ENCODE results near the gene RAB26. TPM values are rescaled to one million over a fixed set of nuclear protein-coding genes. Genes with fewer than 3 reads are reported as not detected.

Gene RAB26
- polyA plus RNA-seq, 1 donor, result 2.1 TPM

GRCh38 chr16:2159175-2159838 lies 10.9 kb downstream of the RAB26 start:
- DNase-seq, result no peak

- no peak for DNase-seq
These were observed 12.6 kb downstream of the RAB26 start for GRCh38 chr16:2160915-2161551.

GRCh38 chr16:2161911-2162310 lies 13.5 kb downstream of the RAB26 start:
- DNase-seq, result no peak

GRCh38 chr16:2162676-2163118 lies 14.3 kb downstream of the RAB26 start:
- DNase-seq, result no peak

DNA sequence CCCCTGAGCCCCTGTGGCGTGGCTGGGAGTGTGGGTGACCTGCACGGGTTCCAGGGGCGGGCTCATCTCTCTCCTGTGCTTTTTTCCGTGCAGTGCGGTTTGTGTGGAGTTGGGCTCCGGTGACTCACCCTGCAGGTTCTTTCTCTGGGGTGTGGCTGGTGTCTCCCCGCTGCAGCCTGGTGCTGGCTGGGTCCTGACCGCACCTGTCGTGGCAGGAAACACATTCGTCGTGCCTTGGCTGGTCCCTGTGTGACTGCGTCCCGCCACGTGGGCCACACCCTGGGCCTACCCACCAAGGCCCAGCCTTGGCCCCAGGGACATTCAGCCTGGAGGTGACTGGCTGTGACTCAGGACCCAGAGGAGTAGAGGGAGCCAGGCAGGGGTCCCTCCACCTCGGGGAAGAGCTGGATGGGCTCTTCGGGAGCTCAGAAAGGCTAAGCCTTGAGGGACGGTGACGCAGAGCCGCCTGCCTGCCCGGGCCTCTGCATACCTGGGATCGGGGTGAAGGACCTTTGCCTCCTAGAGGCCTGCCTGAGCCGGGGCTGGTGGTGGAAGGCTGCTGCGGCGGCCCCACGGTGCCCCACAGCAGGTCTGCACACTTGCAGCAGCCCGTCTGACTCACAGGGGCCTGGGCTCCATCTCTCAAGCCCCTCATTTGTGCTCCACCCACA lies 14.9 kb downstream of the RAB26 start:
- DNase-seq, result no peak

DNA sequence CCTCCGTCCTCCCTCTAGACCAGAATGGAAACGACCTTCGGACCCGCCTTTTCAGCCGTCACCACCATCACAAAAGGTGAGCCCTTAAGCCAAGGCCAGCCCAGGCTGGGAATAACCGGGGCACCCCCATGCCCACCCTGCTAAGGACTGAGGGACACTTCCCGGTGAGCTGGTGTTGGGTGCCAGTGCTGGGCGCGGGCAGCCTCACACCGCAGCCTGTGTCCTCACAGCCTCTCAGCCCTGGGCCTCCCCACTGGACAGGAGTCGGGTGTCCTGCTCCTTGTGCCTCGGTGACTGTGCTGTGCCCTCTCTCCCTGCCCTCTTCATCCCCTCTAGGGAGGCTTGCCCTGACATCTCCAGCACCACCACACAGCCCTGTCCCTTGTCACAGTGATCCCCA lies 17.4 kb downstream of the RAB26 start:
- DNase-seq, result no peak

- no peak for DNase-seq
These were observed 18.0 kb downstream of the RAB26 start for GRCh38 chr16:2166263-2167067.

DNA sequence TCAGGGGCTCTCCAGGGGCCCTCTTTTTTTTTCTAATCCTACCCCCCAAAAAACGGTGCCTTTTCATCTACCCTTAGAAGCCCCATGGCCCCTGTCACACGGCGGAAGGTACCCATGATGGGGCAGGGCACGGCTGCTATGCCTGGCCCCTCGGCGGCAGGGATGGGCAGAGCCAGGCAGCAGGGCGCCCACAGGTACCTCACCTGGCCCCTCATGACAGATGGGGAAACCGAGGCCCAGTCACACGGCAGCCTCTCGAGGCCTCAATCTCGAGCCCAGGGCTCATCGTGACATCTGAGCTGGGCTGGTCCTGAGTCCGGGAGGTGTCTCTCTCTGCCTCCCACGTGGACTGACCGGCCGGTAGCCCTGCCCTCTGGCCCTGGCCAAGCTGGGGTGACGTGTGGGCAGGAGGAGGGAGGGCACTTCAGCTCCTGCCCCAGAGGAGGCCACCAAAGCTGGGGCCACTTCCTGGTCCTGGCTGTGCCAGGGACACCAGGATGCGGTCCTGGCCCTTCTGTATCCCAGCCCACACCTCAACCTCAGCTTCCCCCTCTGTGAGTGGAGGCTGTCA lies 18.7 kb downstream of the RAB26 start:
- DNase-seq, result no peak

DNA sequence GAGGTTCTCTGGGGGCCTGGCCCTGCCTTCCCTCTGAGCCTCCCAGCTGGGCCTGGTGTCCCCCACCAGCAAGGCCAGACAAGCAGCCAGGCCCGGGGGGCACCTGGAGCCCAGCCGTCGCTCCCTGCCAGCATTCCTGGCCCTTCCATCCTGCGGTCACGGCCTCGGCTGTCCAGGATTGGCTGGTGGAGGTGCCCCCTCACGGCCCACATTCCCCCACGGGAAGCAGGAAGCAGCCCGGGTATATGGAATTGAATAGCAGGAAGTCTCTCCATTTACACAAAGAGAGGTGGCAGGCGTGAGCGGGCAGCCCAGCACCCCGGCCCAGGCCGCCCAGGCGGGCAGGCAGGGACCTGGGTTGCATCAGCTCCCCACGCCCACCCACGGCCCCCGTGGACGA lies 21.7 kb downstream of the RAB26 start:
- DNase-seq, result no peak

GRCh38 chr16:2170587-2171435 lies 22.4 kb downstream of the RAB26 start:
- no peak for DNase-seq

DNA sequence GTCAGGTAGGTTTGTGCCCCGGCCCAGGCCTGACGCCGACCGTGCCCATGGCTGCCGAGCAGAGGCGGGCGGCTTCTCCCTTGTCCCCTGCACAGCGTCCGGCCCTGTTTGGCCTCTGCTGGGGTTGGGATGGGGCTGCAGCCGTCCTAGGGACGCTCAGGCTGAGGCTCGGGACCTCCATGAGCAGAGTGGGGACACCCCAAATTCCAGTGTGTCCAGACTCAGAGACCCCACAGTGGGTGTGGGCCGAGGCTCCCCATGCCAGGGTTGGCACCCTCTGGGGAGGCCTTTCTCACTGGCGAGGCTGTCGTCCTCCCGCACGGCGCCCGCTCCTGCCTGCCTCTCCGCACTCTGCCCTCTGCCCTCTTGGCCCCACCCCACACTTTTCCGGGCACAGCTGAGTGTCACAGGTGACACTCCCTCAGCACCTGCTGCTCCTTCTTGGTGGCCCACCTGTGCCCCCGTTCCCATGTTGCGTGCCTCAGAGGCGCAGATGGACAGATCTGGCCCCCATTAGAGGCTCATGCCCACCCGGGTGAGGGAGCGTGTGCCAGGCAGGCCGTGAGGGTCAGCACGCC lies 23.3 kb downstream of the RAB26 start:
- DNase-seq, result no peak

- DNase-seq, result no peak
These were observed 24.4 kb downstream of the RAB26 start for GRCh38 chr16:2172688-2173335.

DNA sequence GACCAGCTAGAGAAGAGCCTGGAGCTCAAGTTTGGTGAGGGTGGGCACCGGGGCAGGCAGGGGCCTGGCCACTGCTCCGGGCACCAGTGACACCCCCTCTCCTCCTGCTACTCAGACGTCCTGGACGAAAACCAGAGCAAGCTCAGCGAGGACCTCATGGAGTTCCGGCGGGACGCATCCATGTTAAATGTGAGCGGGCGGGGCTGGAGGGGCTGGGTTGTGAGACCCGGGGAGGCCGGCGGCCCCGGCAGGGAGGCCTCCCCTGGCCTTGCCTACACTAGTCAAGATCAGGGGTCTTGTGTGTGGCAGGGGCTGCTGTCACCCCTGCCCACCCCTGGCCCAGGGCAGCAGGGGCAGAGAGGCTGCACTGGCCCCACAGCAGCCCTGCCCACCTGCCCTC lies 24.9 kb downstream of the RAB26 start:
- DNase-seq, result no peak

GRCh38 chr16:2173916-2174315 lies 25.5 kb downstream of the RAB26 start:
- no peak for DNase-seq

DNA sequence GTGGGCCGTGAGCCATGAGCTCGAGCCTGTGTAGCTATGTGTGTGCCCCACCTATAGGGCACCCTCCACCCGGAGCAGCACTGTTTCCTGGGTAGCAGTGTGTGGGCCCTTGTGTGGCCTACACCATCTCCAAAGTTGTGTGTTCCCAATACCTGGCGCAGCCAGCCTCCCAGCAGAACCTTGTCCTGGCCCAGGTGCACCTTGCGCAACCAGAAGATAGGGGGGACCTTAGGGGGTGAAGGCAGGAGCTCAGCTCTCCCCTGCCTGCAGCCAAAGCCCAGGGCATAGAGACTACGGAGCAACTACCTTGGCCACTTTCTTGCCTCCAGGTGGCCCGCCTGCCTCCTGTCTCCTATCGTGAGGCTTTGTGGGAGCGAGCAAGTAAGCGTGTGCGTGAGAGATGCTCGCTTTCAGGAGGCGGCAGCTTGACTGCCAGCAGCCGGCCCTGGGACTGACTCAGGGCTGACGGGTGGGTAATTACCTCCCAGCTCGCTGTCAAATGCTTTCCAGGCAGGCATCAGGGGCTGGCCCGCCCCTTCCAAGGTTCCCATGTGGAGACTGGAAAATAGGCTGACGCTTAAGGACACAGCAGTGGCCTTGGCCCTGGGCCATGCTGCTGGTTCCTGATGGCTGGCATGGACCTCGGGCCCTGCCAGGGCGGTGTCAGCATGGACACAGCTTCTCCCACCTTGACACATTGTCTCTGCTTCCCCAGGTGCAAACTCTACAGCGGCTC lies 26.1 kb downstream of the RAB26 start:
- no peak for DNase-seq

- DNase-seq, result no peak
These were observed 27.0 kb downstream of the RAB26 start for GRCh38 chr16:2175454-2175853.

GRCh38 chr16:2176047-2176446 lies 27.6 kb downstream of the RAB26 start:
- DNase-seq, result no peak

GRCh38 chr16:2177101-2177500 lies 28.7 kb downstream of the RAB26 start:
- DNase-seq, result no peak

GRCh38 chr16:2177561-2177960 lies 29.1 kb downstream of the RAB26 start:
- no peak for DNase-seq
